Spleen (tissue), 11 donors: ENCODE measurements around the gene PLCZ1. TPM values are rescaled to one million over a fixed set of nuclear protein-coding genes. Genes with fewer than 3 reads are reported as not detected.

Experiments
- DNase-seq: peaks from one replicate; pipeline ENCODE4 v3.0.0-alpha.2; 2020
- H3K27ac ChIP-seq, 8 donors: fragments of 200-600 bp; sonication (generic) in 7 of 8; 1 replicate in 4 of 8; 2 replicates in 4 of 8; pipeline versions ENCODE4 v1.5.0 to v1.8.0; 2016 to 2021; ENCODE audit warnings: inconsistent platforms in 4 of 8, mild to moderate bottlenecking in 4 of 8, moderate library complexity in 1 of 8
- H3K27me3 ChIP-seq, 7 donors: fragments of 200-600 bp; sonication (generic) in 6 of 7; replicated peaks in 1 of 7; 1 replicate in 4 of 7; 2 replicates in 3 of 7; pipeline versions ENCODE4 v1.5.0 to v1.8.0; 2016 to 2021; ENCODE audit warnings: inconsistent platforms in 3 of 7, mild to moderate bottlenecking in 1 of 7
- H3K36me3 ChIP-seq, 6 donors: fragments of 200-600 bp; sonication (generic) in 5 of 6; 1 replicate in 4 of 6; 2 replicates in 2 of 6; pipeline versions ENCODE4 v1.5.0 to v1.8.0; 2016 to 2021; ENCODE audit warnings: inconsistent platforms in 2 of 6
- H3K4me1 ChIP-seq, 6 donors: fragments of 200-600 bp; sonication (generic) in 5 of 6; 1 replicate in 3 of 6; 2 replicates in 3 of 6; pipeline versions ENCODE4 v1.5.0 to v1.8.0; 2016 to 2021; ENCODE audit warnings: inconsistent platforms in 3 of 6
- H3K4me3 ChIP-seq, 8 donors: fragments of 200-600 bp; sonication (generic) in 7 of 8; 1 replicate in 4 of 8; 2 replicates in 4 of 8; pipeline versions ENCODE4 v1.5.0 to v1.8.0; 2016 to 2021; ENCODE audit warnings: inconsistent platforms in 4 of 8, mild to moderate bottlenecking in 4 of 8, moderate library complexity in 2 of 8
- H3K9me3 ChIP-seq, 8 donors: fragments of 200-600 bp; sonication (generic) in 7 of 8; 1 replicate in 4 of 8; 2 replicates in 4 of 8; pipeline versions ENCODE4 v1.5.0 to v1.8.0; 2016 to 2021; ENCODE audit warnings: inconsistent platforms in 4 of 8
- CTCF ChIP-seq, 11 experiments: fragments of 200-600 bp in 7 of 11; fragments of 450-650 bp in 4 of 11; sonication (generic) in 4 of 11; IDR thresholded peaks in 8 of 11; conservative IDR thresholded peaks in 3 of 11; 1 replicate in 7 of 11; 2 replicates in 4 of 11; pipeline versions ENCODE4 v1.4.0 to v1.8.0; 2016 to 2021; ENCODE audit warnings: antibody characterized with exemption in 11 of 11, inconsistent platforms in 4 of 11, mild to moderate bottlenecking in 1 of 11
- POLR2A ChIP-seq, 3 donors: fragments of 450-650 bp; IDR thresholded peaks; one replicate each; pipeline ENCODE4 v1.5.1; 2017; ENCODE audit warnings: antibody characterized with exemption in 3 of 3, mild to moderate bottlenecking in 1 of 3
- POLR2AphosphoS5 ChIP-seq, 3 donors: sonication (generic); formaldehyde crosslinking; IDR thresholded peaks; one replicate each; pipeline ENCODE4 v1.5.1; 2017; ENCODE audit warnings: antibody characterized with exemption in 3 of 3
- WGBS, 5 donors: extraction: QIAGEN DNeasy Blood & Tissue Kit in 3 of 5; methylation state at CpG; one replicate each; pipeline versions ENCODE4 v1.1.5 to v1.1.7; 2013 to 2018; 5-methylcytosine and 5-hydroxymethylcytosine counted together
- intact Hi-C: fragments of 100-400 bp; cut with DNase I; formaldehyde crosslinking; loops from one replicate; pipeline ENCODE4 v1.15.0; 2023; ENCODE audit warnings: low total_unique reads
- polyA plus RNA-seq, 3 donors: library from polyadenylated mRNA; stranded (reverse); fragments of 200-250 nt; gene quantifications; one replicate each; pipeline ENCODE4 v1.2.1, GENCODE V29; 2013
- total RNA-seq, 7 donors: library from RNA; depleted of rRNA in 3 of 7; stranded (reverse); fragments of >200 nt in 3 of 7; fragmentation: NEBNext Ultra II Directional in 4 of 7; extraction: Animal tissue kit (Norgen Biotek cat#: 25700) in 4 of 7; gene quantifications; one replicate each; pipeline versions ENCODE4 v1.1.0 to v1.2.1, GENCODE V29; 2016 to 2021
- donor health status: healthy with polysubstance abuse.
- donor health status: DM: no; HTN: no; CAD: no; lungs with moderate emphysema.
- donor health status: DM: no; HTN: no; CAD: no.
- donor health status: Bipolar disorder and iron deficiency.
- donor health status: healthy.
- donor health status: DM: no; HTN: no; CAD: no.
- donor health status: DM: yes; HTN: yes; CAD: no.

PLCZ1 gene
- total and polyA plus RNA-seq, 10 donors = not detected

- Histone ChIP-seq H3K4me3 (no peak overlapping the region), H3K27me3 (no peaks in the 10 kb centered on the region), H3K4me1 (no peaks in the 10 kb centered on the region), H3K36me3 (no peaks in the 10 kb centered on the region), H3K27ac (no peak overlapping the region), H3K9me3 (peaks cover 0 to 31% (median 22%) of the 10 kb centered on the region in 8 donors)
- WGBS, 5 donors = 73 to 90% (median 81%) methylated on average over 5 of the region's 5 CpGs
- TF ChIP-seq POLR2AphosphoS5 (IDR thresholded peaks at IDR 0.05) (no peak), CTCF (IDR thresholded peaks at IDR 0.05 in 8 of 11, conservative IDR thresholded peaks at IDR 0.05 in 3 of 11) (no peak), POLR2A (IDR thresholded peaks at IDR 0.05) (no peak)
- intact Hi-C loops = no loop called here
- no peak for DNase-seq
Observed at GRCh38 chr12:18731156-18731555, 6.7 kb downstream of the PLCZ1 start.

- Histone ChIP-seq H3K4me3 (no peak overlapping the region), H3K4me1 (no peaks in the 10 kb centered on the region), H3K36me3 (no peaks in the 10 kb centered on the region), H3K27me3 (no peaks in the 10 kb centered on the region), H3K27ac (no peak overlapping the region), H3K9me3 (no peaks in the 10 kb centered on the region)
- no peak for TF ChIP-seq POLR2A (IDR thresholded peaks at IDR 0.05)
- no peak for TF ChIP-seq POLR2AphosphoS5 (IDR thresholded peaks at IDR 0.05)
- TF ChIP-seq CTCF (IDR thresholded peaks at IDR 0.05 in 8 of 11, conservative IDR thresholded peaks at IDR 0.05 in 3 of 11) = no peak
- 94 to 99% (median 97%) methylated on average over 2 of the region's 2 CpGs for WGBS, 5 donors
- intact Hi-C loops = no loop called here
- no peak for DNase-seq
Observed at GRCh38 chr12:18723752-18724151, 14.1 kb downstream of the PLCZ1 start.

- Histone ChIP-seq H3K4me1 (no peaks in the 10 kb centered on the region), H3K4me3 (no peak overlapping the region), H3K9me3 (no peaks in the 10 kb centered on the region), H3K27ac (no peak overlapping the region), H3K27me3 (no peaks in the 10 kb centered on the region), H3K36me3 (no peaks in the 10 kb centered on the region)
- intact Hi-C loops = no loop called here
- DNase-seq = no peak
- TF ChIP-seq CTCF (IDR thresholded peaks at IDR 0.05 in 8 of 11, conservative IDR thresholded peaks at IDR 0.05 in 3 of 11) (no peak), POLR2A (IDR thresholded peaks at IDR 0.05) (no peak), POLR2AphosphoS5 (IDR thresholded peaks at IDR 0.05) (no peak)
- 72 to 87% (median 81%) methylated on average over 1 of the region's 1 CpG for WGBS, 5 donors
Observed at GRCh38 chr12:18721452-18721851, 16.4 kb downstream of the PLCZ1 start.

GRCh38 chr12:18720690-18721089 lies 17.1 kb downstream of the PLCZ1 start:
- DNase-seq = no peak
- Histone ChIP-seq H3K4me1 (no peaks in the 10 kb centered on the region), H3K36me3 (no peaks in the 10 kb centered on the region), H3K27ac (no peak overlapping the region), H3K9me3 (no peaks in the 10 kb centered on the region), H3K27me3 (no peaks in the 10 kb centered on the region), H3K4me3 (no peak overlapping the region)
- TF ChIP-seq POLR2A (IDR thresholded peaks at IDR 0.05) = no peak
- TF ChIP-seq POLR2AphosphoS5 (IDR thresholded peaks at IDR 0.05) = no peak
- TF ChIP-seq CTCF (IDR thresholded peaks at IDR 0.05 in 8 of 11, conservative IDR thresholded peaks at IDR 0.05 in 3 of 11) = no peak
- intact Hi-C loops = no loop called here
